Ovary (tissue), 9 donors: ENCODE data around the gene TRAK1. TPM values are rescaled to one million over a fixed set of nuclear protein-coding genes. Genes with fewer than 3 reads are reported as not detected.

Experiments
- DNase-seq, 5 donors: peaks; one replicate each; pipeline ENCODE4 v3.0.0-alpha.2; 2019 to 2020
- H3K27ac ChIP-seq, 2 donors: fragments of 200-600 bp; one replicate each; pipeline versions ENCODE4 v1.5.1 to v1.8.0; 2019 to 2022
- H3K27me3 ChIP-seq: fragments of 200-600 bp; one replicate; pipeline ENCODE4 v1.8.0; 2022
- H3K36me3 ChIP-seq: fragments of 200-600 bp; sonication (generic); one replicate; pipeline ENCODE4 v1.5.1; 2019
- H3K4me1 ChIP-seq: one replicate; pipeline ENCODE4 v1.8.1; 2013; ENCODE audit warnings: mild to moderate bottlenecking, moderate library complexity; ENCODE audit not compliant: insufficient read depth
- H3K4me3 ChIP-seq: fragments of 200-600 bp; sonication (generic); one replicate; pipeline ENCODE4 v1.5.1; 2017
- H3K9me3 ChIP-seq, 2 donors: fragments of 200-600 bp in 1 of 2; sonication (generic) in 1 of 2; one replicate each; pipeline versions ENCODE4 v1.5.1 to v1.8.1; 2013 to 2019; ENCODE audit warnings: mild to moderate bottlenecking in 1 of 2, moderate library complexity in 1 of 2
- CTCF ChIP-seq, 3 donors: fragments of 450-650 bp in 2 of 3; fragments of 200-600 bp in 1 of 3; IDR thresholded peaks; one replicate each; pipeline versions ENCODE4 v1.5.1 to v1.8.0; 2016 to 2022; ENCODE audit warnings: antibody characterized with exemption in 3 of 3, mild to moderate bottlenecking in 1 of 3
- EP300 ChIP-seq: sonication (generic); formaldehyde crosslinking; IDR thresholded peaks from one replicate; pipeline ENCODE4 v1.6.1; 2017; ENCODE audit warnings: antibody characterized with exemption
- POLR2A ChIP-seq: fragments of 450-650 bp; IDR thresholded peaks from one replicate; pipeline ENCODE4 v1.6.1; 2017; ENCODE audit warnings: antibody characterized with exemption, mild to moderate bottlenecking, moderate library complexity
- WGBS, 3 donors: extraction: QIAGEN DNeasy Blood & Tissue Kit in 1 of 3; methylation state at CpG; one replicate each; pipeline versions ENCODE4 v1.1.5 to v1.1.7; 2013 to 2017; 5-methylcytosine and 5-hydroxymethylcytosine counted together
- intact Hi-C, 4 donors: fragments of 100-400 bp; cut with DNase I; formaldehyde crosslinking; loops; one replicate each; pipeline versions ENCODE4 v1.11.0 to v1.15.1; 2022 to 2023
- polyA plus RNA-seq, 2 donors: library from polyadenylated mRNA; stranded (reverse); fragments of 200-250 nt in 1 of 2; fragments of 350-450 nt in 1 of 2; fragmentation: Illumina TruSeq in 1 of 2; extraction: RNeasy Lipid Tissue Mini Kit (QIAGEN cat#74804) in 1 of 2; gene quantifications; one replicate each; pipeline ENCODE4 v1.2.3, GENCODE V29; 2013 to 2014
- total RNA-seq, 7 donors: library from RNA; depleted of rRNA in 2 of 7; stranded (reverse); fragments of >200 nt in 2 of 7; fragmentation: NEBNext Ultra II Directional in 3 of 7; extraction: Animal tissue kit (Norgen Biotek cat#: 25700) in 3 of 7; gene quantifications; one replicate each; pipeline versions ENCODE4 v1.1.0 to v1.2.4, GENCODE V29; 2016 to 2023
- donor health status: DM: no; HTN: no; CAD: no; lungs with moderate emphysema.
- donor health status: DM: no; HTN: no; CAD: no.
- donor health status: Bipolar disorder and iron deficiency.
- donor health status: DM: yes; HTN: yes; CAD: no.
- donor health status: DM: no; HTN: no; CAD: no.
- donor health status: DM: yes; HTN: yes; CAD: no.

The TRAK1 gene
- total and polyA plus RNA-seq, 9 donors = 7.1 to 17.7 (median 14.9) TPM

DNA sequence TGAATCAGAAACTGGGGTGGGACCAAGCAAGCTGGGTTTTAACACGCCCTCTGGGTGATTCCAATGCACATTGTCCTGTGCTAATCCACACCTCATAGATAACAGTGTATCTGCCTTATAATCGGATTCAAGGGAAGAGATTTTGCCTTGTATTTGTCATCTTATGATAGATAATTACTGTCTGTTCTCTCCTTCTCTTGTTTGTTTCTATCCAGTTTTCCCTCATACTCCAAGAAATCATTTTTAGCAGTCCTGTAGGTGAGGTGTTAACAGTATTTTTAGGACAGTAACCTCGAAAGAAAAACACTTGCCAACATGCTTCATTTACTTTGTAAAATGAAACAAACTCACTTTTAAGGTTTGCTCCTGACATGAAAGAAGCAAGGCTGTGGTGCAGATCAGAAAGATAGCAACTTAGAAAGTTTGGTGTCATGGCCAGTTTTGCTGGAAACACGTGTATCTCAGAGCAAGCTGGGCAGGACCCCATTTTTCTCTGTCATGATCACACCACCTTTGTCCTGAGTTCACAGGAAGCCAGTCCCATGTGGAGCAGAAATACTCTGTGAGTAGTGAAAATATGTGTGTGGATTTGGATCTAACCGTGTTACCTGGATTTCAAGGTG lies 72.6 kb downstream of the TRAK1 start:
- Histone ChIP-seq H3K27me3 (no peaks in the 10 kb centered on the region), H3K9me3 (no peaks in the 10 kb centered on the region), H3K4me1 (peaks cover 6% of the 10 kb centered on the region), H3K27ac (no peak overlapping the region), H3K4me3 (no peak overlapping the region), H3K36me3 (no peaks in the 10 kb centered on the region)
- 76 to 82% (median 77%) methylated on average over 5 of the region's 5 CpGs for WGBS, 3 donors
- DNase-seq = no peak
- TF ChIP-seq EP300 (no peak), CTCF (IDR thresholded peaks at IDR 0.05) (no peak), POLR2A (no peak)
- intact Hi-C loops = no loop called here

DNA sequence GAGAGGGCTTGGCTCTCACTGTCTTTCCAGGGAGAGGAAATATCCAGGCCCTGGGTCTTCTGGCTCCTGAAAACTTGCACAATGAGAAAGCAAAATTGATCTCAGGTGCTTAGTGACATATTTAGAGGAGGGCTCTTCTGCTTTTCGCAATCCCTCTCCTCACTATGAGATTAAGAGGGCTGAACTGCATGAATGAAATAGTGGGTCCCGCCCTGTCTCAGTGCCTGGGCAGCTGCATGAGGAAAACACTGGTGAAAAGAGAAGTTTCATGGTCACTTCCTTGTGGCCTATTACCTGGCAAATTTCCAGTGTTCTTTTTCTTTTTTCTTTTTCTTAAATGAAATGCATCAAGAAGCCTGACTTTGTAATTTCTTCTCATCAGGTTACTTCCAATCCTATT lies 73.5 kb downstream of the TRAK1 start:
- TF ChIP-seq POLR2A = no peak
- TF ChIP-seq CTCF (IDR thresholded peaks at IDR 0.05) = no peak
- no peak for TF ChIP-seq EP300
- intact Hi-C loops = no loop called here
- H3K27me3 ChIP-seq = no peaks in the 10 kb centered on the region
- peaks cover 5% of the 10 kb centered on the region for H3K4me1 ChIP-seq
- no peak overlapping the region for H3K4me3 ChIP-seq
- no peaks in the 10 kb centered on the region for H3K36me3 ChIP-seq
- no peaks in the 10 kb centered on the region for H3K9me3 ChIP-seq
- no peak overlapping the region for H3K27ac ChIP-seq
- WGBS, 3 donors = 85 to 90% (median 89%) methylated on average over 2 of the region's 2 CpGs
- no peak for DNase-seq

DNA sequence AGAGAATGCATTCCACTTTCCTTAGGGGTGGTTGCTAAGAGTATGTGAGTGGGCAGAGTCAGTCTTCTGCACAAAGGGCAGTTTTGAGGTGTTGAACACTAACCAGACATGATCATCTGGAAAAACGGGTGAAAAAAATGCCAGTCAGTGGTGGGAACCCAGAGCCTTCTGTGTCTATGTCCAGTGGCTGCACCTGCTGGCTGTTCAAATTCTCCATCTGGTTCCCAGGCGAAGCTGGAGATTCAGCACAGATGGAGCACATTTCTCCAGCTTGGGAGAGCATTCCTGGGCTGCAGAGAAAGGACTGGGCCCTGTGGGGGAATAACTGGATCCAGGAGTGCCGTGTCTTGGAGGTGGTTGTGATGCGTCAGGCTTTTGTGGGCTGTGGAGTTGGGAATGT lies 74.1 kb downstream of the TRAK1 start:
- Histone ChIP-seq H3K9me3 (no peaks in the 10 kb centered on the region), H3K27ac (no peak overlapping the region), H3K36me3 (no peaks in the 10 kb centered on the region), H3K4me1 (no peaks in the 10 kb centered on the region), H3K27me3 (no peaks in the 10 kb centered on the region), H3K4me3 (no peak overlapping the region)
- DNase-seq = no peak
- intact Hi-C loops = no loop called here
- no peak for TF ChIP-seq POLR2A
- TF ChIP-seq CTCF (IDR thresholded peaks at IDR 0.05) = no peak
- no peak for TF ChIP-seq EP300
- 91 to 94% (median 92%) methylated on average over 4 of the region's 4 CpGs for WGBS, 3 donors

- Histone ChIP-seq H3K27me3 (no peaks in the 10 kb centered on the region), H3K36me3 (no peaks in the 10 kb centered on the region), H3K27ac (no peak overlapping the region), H3K9me3 (no peaks in the 10 kb centered on the region), H3K4me1 (no peaks in the 10 kb centered on the region), H3K4me3 (no peak overlapping the region)
- 75 to 81% (median 80%) methylated on average over 3 of the region's 3 CpGs for WGBS, 3 donors
- intact Hi-C loops = no loop called here
- TF ChIP-seq CTCF (IDR thresholded peaks at IDR 0.05) (no peak), EP300 (no peak), POLR2A (no peak)
- no peak for DNase-seq
Measured at GRCh38 chr3:42166214-42166613, 75.1 kb downstream of the TRAK1 start.
